GM19397 (cell line): ENCODE measurements around the gene METTL15.
"Not testable (repeated sequence)": the region's sequence is repeated elsewhere in the genome, so short reads cannot be mapped to it uniquely, and the experiment has no call there.

Experiments used
- ATAC-seq: cut with Tn5 transposase; IDR thresholded peaks from one replicate; pipeline ENCODE4 v1.9.1; 2021; ENCODE audit warnings: mild to moderate bottlenecking, moderate library complexity; ENCODE audit not compliant: unreplicated experiment

Gene METTL15

GRCh38 chr11:28366549-28367346 lies 258.6 kb downstream of the METTL15 start:
- no peak for ATAC-seq

- not testable (repeated sequence) for ATAC-seq
Measured at GRCh38 chr11:28378095-28378494, 269.9 kb downstream of the METTL15 start.
